GM12891 (cell line): Measurements from ENCODE around the gene CENPV.

Experiments
- DNase-seq: peaks from one replicate; pipeline ENCODE4 v3.0.0; 2011; ENCODE audit warnings: low spot score; ENCODE audit not compliant: insufficient read length
- FAIRE-seq: peaks from 2 replicates; lab custom pipeline; 2011; peaks lifted over from hg19 to GRCh38; lab: Jason Lieb, UNC
- PAX5 ChIP-seq: IDR thresholded peaks from 2 replicates; pipeline ENCODE4 v1.6.1; 2011; ENCODE audit warnings: low read length, moderate library complexity, mild to moderate bottlenecking; ENCODE audit not compliant: insufficient read depth, severe bottlenecking
- POLR2A ChIP-seq: IDR thresholded peaks from 2 replicates; pipeline ENCODE4 v1.6.1; 2011; ENCODE audit warnings: low read depth, low read length, control low read depth
- POLR2AphosphoS5 ChIP-seq: IDR thresholded peaks from 2 replicates; pipeline ENCODE4 v1.6.1; 2011; ENCODE audit warnings: low read depth, low read length, control low read depth
- POU2F2 ChIP-seq: IDR thresholded peaks from 2 replicates; pipeline ENCODE4 v1.6.1; 2011; ENCODE audit warnings: low read depth, mild to moderate bottlenecking, control low read depth, low read length, moderate library complexity
- SPI1 ChIP-seq: IDR thresholded peaks from 2 replicates; pipeline ENCODE4 v1.6.1; 2011; ENCODE audit warnings: low read depth, low read length, control low read depth
- TAF1 ChIP-seq: IDR thresholded peaks from 2 replicates; pipeline ENCODE4 v1.6.1; 2011; ENCODE audit warnings: low read depth, low read length, control low read depth

The CENPV gene

GRCh38 chr17:16363749-16364536 is 10.7 kb upstream of the CENPV start:
- DNase-seq (peak; percentile 52), FAIRE-seq (peak; percentile 87)
- TF ChIP-seq POU2F2 (0 out of 2 replicates have a peak, but pooled peaks have one; percentile 41), TAF1 (no peak)

- FAIRE-seq (no peak), DNase-seq (no peak)
- TF ChIP-seq POLR2A (no peak), SPI1 (no peak), PAX5 (no peak), TAF1 (no peak), POU2F2 (no peak), POLR2AphosphoS5 (no peak)
These were observed 8.6 kb upstream of the CENPV start for GRCh38 chr17:16361874-16362273.

GRCh38 chr17:16358394-16358793 is 5.1 kb upstream of the CENPV start:
- no peak for TF ChIP-seq POLR2A
- TF ChIP-seq TAF1, result no peak
- TF ChIP-seq PAX5, result no peak
- TF ChIP-seq POU2F2, result no peak
- TF ChIP-seq POLR2AphosphoS5, result no peak
- TF ChIP-seq SPI1, result no peak
- DNase-seq (no peak), FAIRE-seq (no peak)

- no peak for TF ChIP-seq POLR2A
- TF ChIP-seq PAX5, result no peak
- no peak for TF ChIP-seq POU2F2
- TF ChIP-seq SPI1, result no peak
- TF ChIP-seq POLR2AphosphoS5, result no peak
- TF ChIP-seq TAF1, result no peak
These were observed 1.3 kb upstream of the CENPV start for GRCh38 chr17:16354585-16354984.

GRCh38 chr17:16352667-16353316 is 477 bp downstream of the CENPV start:
- FAIRE-seq, result peak; percentile 5
- no peak for TF ChIP-seq PAX5
- TF ChIP-seq POU2F2, result no peak
- no peak for TF ChIP-seq POLR2A
- TF ChIP-seq TAF1, result no peak
- TF ChIP-seq SPI1, result no peak
- no peak for TF ChIP-seq POLR2AphosphoS5
- no peak for DNase-seq

More at GRCh38 chr17:16354585-16354984, 1.3 kb upstream of the CENPV start:
- no peak for DNase-seq
- FAIRE-seq, result peak; percentile 13

GRCh38 chr17:16352303-16352666 is 984 bp downstream of the CENPV start:
- peak; percentile 79 for FAIRE-seq
- TF ChIP-seq TAF1 (no peak), SPI1 (no peak), POLR2AphosphoS5 (no peak), POU2F2 (no peak), POLR2A (no peak), PAX5 (no peak)
- peak; percentile 17 for DNase-seq

GRCh38 chr17:16351831-16352230 is 1.4 kb downstream of the CENPV start:
- DNase-seq, result no peak
- TF ChIP-seq TAF1, result no peak
- FAIRE-seq, result no peak

- peak; percentile 33 for FAIRE-seq
These were observed 3.8 kb downstream of the CENPV start for GRCh38 chr17:16349431-16349830.

GRCh38 chr17:16348586-16348985 is 4.7 kb downstream of the CENPV start:
- FAIRE-seq, result no peak

More at GRCh38 chr17:16349431-16349830, 3.8 kb downstream of the CENPV start:
- TF ChIP-seq POU2F2, result no peak
- TF ChIP-seq SPI1, result no peak
- no peak for TF ChIP-seq POLR2A
- no peak for TF ChIP-seq PAX5
- TF ChIP-seq TAF1, result no peak
- no peak for TF ChIP-seq POLR2AphosphoS5
- no peak for DNase-seq

More at GRCh38 chr17:16348586-16348985, 4.7 kb downstream of the CENPV start:
- DNase-seq, result no peak
- TF ChIP-seq POU2F2, result no peak
- no peak for TF ChIP-seq PAX5
- no peak for TF ChIP-seq POLR2A
- TF ChIP-seq TAF1, result no peak
- no peak for TF ChIP-seq POLR2AphosphoS5
- TF ChIP-seq SPI1, result no peak
